HG02642 (cell line): ENCODE results near the gene GEMIN4.
"Not testable (repeated sequence)": the region's sequence is repeated elsewhere in the genome, so short reads cannot be mapped to it uniquely, and the experiment has no call there.

ENCODE experiments used
- ATAC-seq: cut with Tn5 transposase; IDR thresholded peaks from one replicate; pipeline ENCODE4 v1.9.1; 2021; ENCODE audit warnings: mild to moderate bottlenecking; ENCODE audit not compliant: unreplicated experiment, poor library complexity

GEMIN4 gene

DNA sequence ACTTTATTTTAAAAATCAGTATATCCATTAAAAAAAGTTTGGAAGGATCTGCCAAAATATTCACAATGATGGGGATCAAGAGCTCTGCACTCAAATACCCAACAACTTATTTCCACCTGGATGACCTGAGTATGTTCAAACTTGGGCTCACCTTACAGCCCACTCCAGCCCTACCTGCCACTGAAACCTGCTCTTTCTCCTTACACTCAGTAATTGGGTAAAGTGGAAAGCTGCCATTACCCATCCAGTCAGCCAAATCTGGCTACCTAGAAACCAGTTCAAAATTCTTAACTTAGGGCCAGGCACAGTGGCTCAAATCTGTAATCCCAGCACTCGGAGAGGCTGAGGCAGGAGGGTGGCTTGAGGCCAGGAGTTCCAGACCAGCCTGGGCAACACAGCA lies 47.1 kb downstream of the GEMIN4 start:
- ATAC-seq, result no peak

DNA sequence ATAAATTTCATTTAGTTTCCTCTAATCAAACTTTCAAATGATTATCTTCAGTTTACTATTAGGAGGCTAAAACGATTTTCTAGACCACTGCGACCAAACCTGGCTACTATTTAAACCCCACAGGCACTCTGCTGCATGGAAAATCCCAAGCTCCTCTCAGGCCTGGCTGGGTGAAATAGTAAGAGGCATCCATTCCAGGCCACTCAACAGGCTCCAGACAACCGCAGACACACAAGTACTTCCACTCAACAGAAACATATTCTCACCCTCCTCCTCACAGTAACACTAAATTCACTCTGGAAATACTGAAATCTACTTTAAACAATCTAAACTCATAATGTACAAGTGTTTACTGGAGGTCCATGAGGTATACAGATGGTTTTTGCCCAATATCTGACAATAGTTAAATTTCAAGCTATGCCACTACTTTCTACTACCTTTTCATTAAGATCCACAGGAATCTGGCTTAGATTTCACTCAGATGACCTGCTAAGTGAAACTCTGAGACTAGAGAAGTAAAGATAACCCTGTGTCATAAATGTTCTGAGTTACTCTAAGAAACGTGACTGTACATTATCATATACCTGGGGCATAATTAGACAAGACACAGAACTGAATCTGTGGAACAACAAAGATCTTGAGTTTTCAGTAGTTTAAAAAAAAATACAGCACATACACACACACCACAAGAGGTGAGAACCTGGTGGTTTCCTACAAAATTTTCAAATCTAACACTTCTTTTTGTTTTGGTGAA lies 47.8 kb downstream of the GEMIN4 start:
- no peak for ATAC-seq

DNA sequence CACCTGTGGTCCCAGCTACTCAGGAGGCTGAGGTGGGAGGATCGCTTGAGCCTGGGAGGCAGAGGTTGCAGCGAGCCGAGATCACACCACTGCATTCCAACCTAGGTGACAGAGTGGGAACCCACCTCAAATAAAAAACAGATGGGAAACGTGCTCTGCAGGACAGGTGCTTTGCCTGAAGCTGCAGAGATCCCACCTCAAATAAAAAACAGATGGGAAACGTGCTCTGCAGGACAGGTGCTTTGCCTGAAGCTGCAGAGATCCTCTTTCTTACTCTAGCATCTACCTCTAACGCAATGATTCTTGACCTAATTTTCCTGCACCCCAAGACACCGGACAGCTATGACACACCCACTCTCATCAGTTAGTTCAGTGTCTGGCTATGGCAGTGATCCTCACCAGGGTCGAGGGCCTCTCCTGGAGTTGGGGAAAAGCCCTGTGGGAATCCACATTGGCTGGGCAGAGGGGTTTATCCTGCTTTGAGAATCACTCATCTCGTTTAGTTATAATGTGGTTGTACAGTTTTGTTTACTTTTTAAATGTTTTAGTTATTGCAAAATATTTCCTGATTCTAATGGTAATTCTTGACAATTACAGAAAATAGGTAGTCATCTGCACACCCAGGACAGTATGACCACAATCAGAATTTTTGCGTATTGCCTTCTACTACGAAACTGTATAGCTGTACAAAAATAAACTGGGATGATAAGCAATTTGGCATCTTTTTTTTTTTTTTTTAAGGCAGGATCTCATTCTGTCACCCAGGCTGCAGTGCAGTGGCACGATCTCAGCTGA lies 48.8 kb downstream of the GEMIN4 start:
- no peak for ATAC-seq

DNA sequence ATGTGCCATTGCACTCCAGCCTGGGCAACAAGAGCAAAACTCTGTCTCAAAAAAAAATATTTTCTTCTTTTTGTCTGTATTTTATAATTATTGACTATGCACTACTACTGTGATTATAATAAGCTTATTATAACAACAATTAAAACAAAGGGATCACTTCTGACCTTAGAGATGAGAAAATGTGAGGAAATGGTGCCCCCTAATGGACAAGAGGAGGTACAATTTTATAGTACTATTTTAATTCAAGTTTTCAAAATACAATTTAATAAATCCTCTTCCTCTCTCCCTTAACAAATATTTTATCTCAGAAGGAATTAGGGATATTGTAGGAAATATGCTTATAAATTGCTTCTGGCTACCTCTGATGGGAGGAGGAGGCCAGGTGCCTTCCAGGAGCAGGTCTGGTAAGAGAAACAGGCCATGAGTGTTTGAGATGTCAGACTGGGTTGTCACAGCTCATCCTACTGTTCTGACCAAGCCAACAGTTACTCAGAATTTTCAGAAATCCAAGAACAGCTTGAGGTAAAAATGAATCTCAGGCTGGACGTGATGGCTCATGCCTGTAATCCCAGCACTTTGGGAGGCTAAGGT lies 51.5 kb downstream of the GEMIN4 start:
- ATAC-seq, result no peak

DNA sequence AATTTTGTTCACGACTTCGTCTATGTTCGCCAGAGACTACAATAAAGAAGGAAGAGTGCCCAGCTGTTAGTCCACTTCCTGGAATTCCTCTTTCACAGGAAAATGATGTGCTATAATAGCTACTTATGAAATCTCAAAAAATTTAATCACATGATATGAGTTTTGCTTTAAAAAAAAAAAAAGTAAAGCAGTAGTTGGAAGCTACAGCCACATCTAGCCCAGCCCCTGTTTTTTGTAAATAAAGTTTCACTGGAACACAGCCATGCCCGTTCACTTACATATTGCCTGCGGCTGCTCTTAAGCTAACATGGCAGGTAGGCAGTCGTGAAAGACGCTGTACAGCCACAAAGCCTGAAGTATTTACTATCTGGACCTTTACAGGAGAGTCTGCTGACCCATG lies 52.7 kb downstream of the GEMIN4 start:
- ATAC-seq, result no peak

DNA sequence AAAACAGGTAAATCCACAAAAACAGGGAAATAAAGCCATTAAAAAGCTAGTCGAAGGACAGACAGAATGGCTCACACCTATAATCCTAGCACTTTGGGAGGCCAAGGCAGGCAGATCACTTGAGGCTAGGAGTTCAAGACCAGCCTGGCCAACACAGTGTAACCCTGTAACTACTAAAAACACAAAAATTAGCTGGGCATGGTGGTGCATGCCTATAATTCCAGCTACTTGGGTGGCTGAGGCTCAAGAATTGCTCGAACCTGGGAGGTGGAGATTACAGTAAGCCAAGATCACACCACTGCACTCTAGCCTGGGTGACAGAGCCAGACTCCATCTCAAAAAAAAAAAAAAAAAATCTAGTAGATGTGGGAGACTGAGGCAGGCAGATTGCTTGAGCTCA lies 54.0 kb downstream of the GEMIN4 start:
- ATAC-seq, result not testable (repeated sequence)

DNA sequence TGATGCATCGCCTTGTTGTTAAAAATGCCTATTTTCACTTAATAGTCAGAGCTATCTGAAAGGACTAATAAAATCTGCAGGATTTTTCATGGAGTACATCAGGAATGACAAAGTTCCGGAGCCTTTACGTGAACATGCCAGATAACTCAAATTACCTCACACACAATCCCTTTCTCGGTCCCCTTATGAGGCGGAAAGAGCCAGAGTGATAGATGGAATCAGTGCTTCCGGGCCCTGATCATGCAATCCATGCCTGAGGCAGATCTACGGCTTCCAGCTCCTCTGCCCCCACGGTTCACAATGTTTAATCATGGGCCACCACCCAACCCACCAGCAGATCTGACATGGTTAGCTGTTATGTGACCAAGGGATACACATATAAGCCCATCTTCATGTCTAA lies 54.4 kb downstream of the GEMIN4 start:
- no peak for ATAC-seq

DNA sequence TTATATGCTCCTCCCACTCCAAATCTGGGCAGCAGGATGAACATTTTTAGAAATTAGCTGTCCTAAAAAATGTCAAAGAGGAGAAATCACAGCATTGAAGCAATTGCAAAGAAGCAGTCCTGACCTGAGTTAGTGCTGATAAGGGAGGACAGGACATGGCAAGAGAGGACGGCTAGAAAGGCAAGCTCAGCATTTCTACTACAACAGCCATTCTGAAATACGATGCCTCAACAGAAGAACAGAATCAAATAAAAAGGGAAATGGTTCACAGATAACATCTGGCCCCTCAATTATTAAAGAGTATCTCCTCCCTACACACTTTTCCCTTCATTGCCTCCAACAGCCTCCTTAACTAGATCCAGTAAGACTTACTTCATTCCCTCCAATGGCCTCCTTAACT lies 55.7 kb downstream of the GEMIN4 start:
- no peak for ATAC-seq
